GM21576 (cell line): ENCODE results near the gene ACBD6.

ENCODE experiments used
- ATAC-seq: cut with Tn5 transposase; IDR thresholded peaks from one replicate; pipeline ENCODE4 v1.9.1; 2021; ENCODE audit warnings: mild to moderate bottlenecking, moderate library complexity; ENCODE audit not compliant: unreplicated experiment

Gene ACBD6

DNA sequence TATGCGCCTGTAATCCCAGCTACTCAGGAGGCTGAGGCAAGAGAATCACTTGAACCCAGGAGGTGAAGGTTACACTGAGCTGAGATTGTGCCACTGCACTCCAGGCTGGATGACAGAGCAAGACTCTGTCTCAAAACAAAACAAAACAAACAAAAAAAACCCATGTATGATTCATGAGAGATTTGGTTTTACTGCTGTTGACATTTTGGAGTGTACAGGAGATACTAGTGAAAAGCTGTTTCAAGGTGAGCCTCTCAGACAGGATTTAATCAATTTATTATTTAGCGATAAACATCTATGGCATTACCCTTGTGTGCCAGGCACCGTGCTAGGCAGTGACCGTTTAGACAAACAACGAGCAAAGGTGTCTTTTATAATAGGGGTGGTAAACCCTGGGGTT is 255.8 kb downstream of the ACBD6 start:
- no peak for ATAC-seq

DNA sequence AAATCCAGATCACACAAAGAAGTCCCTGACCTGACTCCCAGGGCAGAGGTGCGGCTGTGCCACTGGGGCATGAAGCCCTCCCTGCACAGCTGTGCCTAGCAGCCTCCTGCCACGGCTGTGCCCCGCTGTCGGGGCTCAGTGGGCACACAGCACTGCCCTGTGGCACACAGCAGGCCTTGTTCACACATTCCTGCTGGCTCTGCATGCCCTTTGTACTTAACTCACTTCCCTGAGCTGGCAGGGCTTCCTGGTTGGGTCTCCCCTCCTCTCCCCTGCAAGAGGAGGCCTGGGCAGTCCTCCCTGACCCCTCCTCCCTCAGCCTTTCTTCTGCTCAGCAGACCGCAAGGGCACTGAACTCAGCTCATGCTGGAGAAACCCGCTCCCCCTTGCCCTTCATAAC is 257.5 kb downstream of the ACBD6 start:
- ATAC-seq = no peak

DNA sequence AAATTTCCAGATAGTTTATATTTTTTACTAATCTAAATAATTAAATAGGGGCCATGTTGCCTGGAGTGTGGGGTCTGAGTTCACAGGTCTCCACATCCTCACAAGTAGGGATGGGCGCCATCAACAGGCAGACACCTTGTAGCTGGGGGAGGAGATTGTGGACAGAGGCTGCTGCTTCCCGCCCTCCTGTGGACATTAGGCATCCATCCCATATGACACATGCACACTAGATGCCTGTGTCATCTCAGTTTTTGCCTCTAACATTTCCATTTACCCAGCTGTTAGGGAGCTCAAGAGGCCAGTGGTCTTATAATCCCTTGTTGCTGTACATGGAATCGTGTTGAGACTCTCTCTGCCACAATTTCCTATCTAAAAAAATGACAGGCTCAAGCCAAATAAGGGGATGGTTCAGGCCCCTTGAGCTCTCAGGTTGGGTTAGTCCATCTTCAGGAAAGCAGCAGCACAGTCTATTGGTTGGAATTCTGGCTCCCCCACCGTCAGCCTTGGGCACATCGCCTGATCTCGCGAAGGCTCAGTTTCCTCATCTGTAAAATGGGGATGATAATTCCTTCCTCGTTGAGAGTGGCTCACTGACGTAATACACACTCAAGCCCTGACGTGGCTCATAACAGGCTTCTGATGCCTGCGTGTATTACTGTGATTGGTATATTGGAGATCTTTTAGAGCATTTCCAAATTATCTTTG is 258.7 kb downstream of the ACBD6 start:
- no peak for ATAC-seq

DNA sequence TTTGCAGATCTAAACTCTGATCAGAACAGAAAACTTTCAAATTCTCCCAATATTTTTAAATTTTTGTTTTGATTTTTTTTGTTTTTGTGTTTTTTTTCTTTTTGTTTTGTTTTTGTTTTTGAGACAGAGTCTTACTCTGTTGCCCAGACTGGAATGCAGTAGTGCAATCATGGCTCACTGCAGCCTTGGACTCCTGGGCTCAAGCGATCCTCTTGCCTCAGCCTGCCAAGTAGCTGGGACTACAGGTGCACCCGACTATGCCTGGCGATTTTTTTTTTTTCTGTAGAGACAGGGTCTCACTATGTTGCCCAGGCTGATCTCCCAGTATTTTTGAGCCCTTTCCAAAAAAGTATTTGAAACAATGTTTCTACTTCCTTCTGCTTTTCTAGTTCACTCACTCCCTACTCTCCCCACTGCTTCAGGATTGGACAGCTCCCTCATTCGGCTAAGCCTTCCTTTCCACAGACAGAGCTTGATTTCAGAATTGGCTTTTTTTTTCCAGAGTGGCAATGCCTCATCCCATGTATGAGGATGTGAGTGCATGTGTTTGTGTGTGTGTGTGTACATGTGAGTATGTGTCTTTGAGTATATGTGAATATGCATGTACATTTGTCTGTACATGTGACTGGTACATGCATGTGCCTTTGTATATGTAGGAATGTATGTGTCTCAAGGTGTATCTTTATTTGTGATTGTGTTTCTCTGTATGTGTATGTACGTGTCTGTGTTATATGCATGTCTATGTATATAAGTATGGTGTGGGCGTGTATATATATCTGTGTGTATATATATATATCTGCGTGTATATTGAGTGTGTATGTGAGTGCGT is 260.4 kb downstream of the ACBD6 start:
- no peak for ATAC-seq

DNA sequence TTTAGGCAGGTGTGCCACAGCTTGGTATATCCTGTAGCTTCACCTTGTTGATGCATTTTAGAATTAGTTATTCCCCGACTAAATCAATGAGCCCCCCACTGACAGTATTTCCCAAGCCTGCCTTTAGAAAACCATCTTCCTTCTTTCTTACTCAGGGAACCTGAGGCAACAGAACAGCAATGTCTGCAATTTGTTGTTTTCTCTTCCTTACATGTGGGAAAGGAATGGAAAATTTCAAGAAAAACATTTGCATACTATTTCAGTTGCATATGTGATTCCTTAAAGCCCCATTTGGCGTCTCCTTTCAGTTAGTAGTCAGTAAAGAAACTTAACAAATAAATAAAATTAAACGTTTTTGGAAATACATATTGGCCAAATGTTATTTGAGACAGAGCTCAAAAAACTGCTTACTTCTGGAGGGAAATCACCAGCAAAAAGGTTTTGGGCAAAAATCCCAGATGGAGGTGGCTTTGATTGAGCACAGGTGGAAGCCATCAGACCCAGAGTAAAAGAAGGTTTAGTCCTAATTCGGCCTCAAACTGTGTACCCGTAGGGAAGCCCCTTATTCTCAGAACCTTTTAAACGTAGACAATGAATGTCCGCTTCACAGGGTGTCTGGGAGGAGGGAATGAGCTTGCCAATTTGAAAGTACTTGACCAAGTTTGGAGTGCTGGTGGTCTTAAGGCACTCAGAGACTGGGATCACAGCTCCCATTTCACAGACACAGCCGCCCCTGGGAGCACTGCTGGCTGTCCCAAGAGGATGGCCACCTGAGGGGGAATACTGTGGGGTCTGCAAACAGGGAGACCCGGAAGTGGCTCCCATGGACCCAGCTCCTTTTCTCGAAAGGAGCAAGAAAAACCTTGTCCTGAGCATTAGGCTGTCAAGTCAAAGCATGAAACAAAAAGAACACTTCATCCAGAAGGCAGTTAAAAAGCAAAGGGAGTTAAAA is 263.0 kb downstream of the ACBD6 start:
- no peak for ATAC-seq

DNA sequence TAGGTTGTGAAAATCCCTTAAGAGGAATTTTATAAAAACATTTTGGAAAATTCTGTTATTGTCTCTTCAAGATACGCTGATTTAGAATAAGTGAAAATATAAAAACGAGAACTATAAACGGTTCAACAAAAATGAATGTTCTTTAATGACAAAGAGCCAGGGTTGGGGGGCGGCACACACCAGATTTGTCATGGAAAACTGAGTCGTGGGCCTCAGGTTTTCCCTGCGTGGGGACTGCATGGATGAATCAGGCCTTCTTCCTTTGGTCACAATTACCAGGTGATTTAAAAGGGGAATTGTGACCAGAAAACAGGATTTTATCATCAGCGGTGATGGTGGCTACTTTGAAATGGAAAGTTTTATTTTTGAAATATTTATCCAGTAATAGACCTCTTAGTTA is 263.7 kb downstream of the ACBD6 start:
- ATAC-seq = no peak
